NOMO-1 (cell line): ENCODE measurements around the gene TBCD.

Experiments used
- DNase-seq, 2 experiments: peaks; one replicate each; lab custom pipeline; 2025; ENCODE audit not compliant: unreplicated experiment in 2 of 2; lab: John Stamatoyannopoulos, UW

The TBCD gene

GRCh38 chr17:82897514-82898249, 145.8 kb downstream of the TBCD start:
- no peak for DNase-seq

- no peak for DNase-seq
Observed at GRCh38 chr17:82898976-82899514, 147.2 kb downstream of the TBCD start.

DNA sequence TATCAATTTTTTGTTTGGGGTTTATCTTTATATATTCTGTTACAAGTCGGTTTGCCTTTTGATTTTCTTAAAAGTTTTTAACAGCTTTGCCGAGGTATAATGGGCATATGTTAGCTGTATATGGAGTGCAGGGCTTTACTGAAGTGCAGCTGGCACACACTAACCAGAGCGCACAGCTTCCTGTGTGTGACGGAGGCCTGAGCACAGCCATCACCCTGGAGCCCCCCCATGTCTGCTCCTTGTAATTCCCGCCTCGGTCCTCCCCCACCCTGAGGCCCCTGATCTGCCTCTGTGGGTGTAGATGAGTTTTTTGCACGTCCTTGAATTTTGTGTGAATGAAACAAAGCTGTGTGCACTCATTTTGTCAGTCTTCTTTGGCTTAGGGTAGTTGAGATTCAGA, 148.1 kb downstream of the TBCD start:
- no peak for DNase-seq

DNA sequence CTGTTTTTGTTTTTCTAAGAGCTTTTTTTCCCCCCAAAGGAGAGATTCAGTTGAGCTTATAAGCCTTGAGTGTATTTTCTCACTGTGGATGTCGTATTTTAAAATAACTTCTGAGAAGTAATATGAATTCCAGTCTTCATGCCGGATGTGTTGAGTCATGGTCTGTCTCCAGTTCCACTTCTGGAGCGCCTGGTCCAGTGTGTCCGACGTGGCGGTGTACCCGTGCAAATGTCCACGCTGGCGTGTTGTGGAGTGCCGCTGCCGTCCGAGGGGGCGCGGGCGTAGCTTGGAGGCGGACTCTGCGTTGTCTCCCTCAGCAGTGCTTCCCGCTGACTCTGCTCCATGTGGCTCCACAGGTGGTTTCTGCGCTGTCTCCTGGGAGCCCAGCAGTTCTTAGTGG, 148.9 kb downstream of the TBCD start:
- DNase-seq, result no peak

- DNase-seq, result no peak
Observed at GRCh38 chr17:82901356-82901755, 149.5 kb downstream of the TBCD start.

- DNase-seq, result no peak
Observed at GRCh38 chr17:82901856-82902255, 150.0 kb downstream of the TBCD start.

DNA sequence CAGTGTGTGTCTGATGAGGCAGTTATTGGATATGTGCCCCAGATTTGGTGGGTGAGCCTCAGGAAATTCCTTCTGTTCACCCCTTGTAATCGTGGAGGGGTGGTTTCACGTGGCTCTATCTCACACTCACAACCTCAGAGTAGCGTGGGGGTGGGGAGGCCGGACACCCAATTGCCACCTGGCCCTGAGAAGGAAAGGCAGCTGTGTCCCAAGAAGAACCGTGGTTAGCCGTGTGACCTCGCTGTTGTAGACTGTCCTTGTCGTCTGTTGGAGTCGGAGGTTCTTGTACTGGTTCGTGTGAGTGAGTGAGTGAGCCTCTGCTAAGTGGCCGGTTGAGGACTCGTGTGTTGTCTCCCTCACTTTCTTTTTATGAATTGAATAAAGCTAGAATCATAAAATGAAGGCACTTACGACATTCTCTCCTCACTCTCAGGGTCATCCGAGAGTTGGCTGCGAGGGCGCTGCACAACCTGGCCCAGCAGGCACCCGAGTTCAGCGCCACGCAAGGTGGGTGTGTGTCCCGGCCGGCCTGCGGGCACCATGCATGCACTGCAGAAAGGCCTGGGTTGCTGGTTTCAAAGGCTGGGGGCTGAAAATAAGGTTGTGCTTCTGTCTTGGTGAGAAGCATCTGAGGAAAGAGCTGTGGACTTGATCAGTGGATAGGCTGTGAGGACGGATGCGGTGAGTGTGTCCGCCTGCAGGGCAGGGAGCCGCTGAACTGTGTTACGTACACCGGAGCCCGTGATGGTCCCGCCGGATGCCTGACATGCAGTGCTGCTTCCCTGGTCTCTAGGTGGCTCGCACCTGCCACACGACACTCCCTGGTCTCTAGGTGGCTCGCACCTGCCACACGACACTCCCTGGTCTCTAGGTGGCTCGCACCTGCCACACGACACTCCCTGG, 151.4 kb downstream of the TBCD start:
- DNase-seq, result no peak

- DNase-seq, result no peak
Observed at GRCh38 chr17:82905130-82905529, 153.3 kb downstream of the TBCD start.

DNA sequence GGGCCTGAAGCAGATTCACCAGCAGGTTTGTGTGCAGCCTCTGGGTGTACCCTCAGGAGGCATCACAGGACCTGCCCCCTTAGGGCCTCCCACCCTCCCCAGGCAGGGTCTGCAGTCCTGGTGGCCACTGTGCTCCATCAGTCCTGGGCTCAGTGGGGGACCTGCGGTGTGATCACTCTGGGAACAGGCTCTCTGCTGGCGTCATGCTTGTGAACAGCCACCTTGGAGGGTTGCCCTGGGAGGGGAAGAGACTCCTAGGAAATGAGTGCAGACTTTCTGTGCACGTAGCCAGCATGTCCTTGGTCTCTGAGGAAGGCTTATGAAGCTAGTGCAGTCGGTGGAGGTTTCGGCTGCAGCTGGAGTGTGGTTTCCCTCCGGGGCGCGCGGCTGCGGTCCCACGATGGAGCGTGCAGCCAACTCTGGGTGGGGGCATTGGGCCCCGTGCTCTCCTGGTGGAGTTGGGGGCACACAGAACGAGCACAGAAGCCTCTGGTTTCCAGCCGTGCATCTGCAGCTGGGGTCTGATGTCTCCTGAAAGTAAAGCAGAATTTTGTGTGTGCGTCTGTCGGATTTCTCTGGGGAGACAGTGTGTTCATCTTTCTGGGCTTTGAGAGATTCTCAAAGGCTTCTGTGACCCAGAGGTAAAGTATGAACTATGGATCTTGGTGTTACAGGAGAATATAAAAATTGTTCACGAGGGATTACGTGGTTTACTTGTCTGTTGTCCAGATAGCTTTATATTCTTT, 156.1 kb downstream of the TBCD start:
- no peak for DNase-seq

DNA sequence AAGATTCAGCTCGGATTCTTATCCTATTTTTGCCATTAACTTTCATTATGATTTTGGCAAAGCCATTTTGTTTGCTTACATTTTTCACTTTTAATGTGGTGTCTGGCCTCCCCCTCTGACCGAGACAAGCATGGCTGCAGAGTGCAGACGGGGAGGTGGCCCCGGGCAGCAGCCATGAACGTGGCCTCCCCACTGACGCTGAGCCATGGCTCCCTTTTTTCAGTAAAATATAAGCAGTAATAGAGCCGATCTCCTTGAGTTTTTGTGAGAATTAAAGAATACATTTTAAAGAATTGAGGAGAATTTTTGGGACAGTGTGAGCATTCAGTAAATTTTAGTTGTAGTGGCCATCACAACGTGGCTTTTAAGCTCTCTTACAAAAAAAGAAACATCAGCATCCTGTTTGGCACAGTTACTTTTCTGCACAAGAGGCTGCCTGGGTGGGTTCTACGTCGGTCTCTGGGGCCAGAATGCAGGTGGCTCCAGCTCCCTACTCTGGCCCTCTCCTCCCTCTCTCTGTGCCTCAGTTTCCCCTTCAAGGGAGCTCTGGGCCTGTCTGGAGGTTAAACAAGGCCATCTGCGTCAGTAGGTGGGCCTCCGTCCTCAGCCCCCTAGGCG, 156.8 kb downstream of the TBCD start:
- DNase-seq, result no peak

- no peak for DNase-seq
Observed at GRCh38 chr17:82909322-82909904, 157.5 kb downstream of the TBCD start.

GRCh38 chr17:82910041-82910481, 158.2 kb downstream of the TBCD start:
- DNase-seq, result no peak

DNA sequence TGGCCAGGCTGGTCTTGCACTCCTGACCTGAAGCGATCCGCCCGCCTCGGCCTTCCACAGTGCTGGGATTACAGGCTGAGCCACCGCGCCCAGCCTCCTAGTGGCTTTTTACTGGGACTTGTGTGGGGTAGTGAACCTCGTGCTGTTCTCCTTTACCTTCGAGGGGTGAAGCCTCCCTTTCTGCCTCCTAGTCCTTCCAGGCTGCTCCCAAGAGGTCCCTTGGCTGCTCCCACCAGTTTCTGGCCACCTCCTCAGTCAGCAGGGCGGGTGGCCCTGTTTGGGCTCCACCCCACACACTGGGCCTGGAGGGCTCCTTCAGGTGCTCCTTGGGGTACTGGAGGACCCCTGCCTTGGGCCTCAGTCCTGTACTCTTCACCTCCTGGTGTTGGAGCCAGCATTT, 158.9 kb downstream of the TBCD start:
- DNase-seq, result no peak

- peak in 1 of 2 experiments; percentile 24 for DNase-seq
Observed at GRCh38 chr17:82911822-82912221, 160.0 kb downstream of the TBCD start.

- DNase-seq, result no peak
Observed at GRCh38 chr17:82912484-82913089, 160.7 kb downstream of the TBCD start.

DNA sequence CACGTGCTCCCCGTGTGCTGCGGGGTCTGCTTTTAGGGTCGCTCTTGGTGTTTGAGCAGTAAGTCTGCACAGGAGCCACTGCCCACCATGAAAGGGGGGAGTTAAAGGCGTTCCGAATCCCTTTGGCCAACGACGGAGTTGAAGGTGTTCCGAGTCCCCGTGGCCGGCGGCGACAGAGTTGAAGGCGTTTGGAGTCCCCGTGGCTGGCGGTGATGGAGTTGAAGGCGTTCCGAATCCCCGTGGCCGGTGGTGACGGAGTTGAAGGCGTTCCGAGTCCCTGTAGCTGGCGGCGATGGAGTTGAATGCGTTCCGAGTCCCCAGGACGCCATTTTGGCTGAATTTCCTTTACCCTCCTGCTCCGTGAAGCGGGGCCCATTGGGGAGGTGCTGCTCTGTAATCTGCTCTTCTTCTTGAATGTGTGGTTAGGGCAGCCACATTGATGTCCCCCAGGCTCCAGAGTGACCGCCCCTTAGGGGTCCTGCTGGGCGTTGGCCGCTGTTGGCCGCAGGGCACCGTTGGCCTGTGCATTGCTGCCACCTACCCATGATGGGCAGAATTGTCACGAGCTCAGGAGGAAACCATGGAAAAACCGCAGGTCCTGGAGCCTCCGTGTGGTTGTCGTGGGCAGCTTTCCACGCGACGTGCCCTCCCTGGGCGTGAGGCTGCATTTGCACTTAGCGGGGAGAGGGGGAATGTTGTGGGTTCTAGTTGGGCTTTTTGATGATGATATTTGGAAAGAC, 161.6 kb downstream of the TBCD start:
- DNase-seq, result no peak

- no peak for DNase-seq
Observed at GRCh38 chr17:82914375-82914774, 162.5 kb downstream of the TBCD start.

GRCh38 chr17:82915010-82915756, 163.3 kb downstream of the TBCD start:
- DNase-seq, result no peak

GRCh38 chr17:82915757-82916027, 163.8 kb downstream of the TBCD start:
- no peak for DNase-seq
